K562 (cell line): ENCODE measurements around the gene SAMM50. TPM values are rescaled to one million over a fixed set of nuclear protein-coding genes. Genes with fewer than 3 reads are reported as not detected.

Experiments
- CBX2 ChIP-seq: fragments of 200-600 bp; sonication (generic); IDR thresholded peaks from one replicate; pipeline ENCODE4 v1.6.1; 2012; ENCODE audit warnings: mild to moderate bottlenecking, low read length, inconsistent platforms; ENCODE audit not compliant: insufficient read depth, poor library complexity, severe bottlenecking
- DPF2 ChIP-seq: fragments of 450-650 bp; IDR thresholded peaks from 2 replicates; pipeline ENCODE4 v1.6.1; 2016
- FIP1L1 ChIP-seq: fragments of 200-400 bp; formaldehyde crosslinking; IDR thresholded peaks from 2 replicates; pipeline ENCODE4 v1.6.1; 2018; ENCODE audit warnings: mild to moderate bottlenecking, low read depth, low read length; ENCODE audit not compliant: poor library complexity, severe bottlenecking
- NR2C2 ChIP-seq, 2 experiments: fragments of 200-800 bp in 1 of 2; sonication (Bioruptor generic) in 1 of 2; sonication (generic) in 1 of 2; formaldehyde crosslinking in 1 of 2; IDR thresholded peaks; 2 replicates each; pipeline versions ENCODE4 v1.6.1 to v1.8.0; 2016 to 2022; ENCODE audit warnings: mild to moderate bottlenecking in 1 of 2, missing compliant biosample characterization in 1 of 2, missing genetic modification characterization in 1 of 2, missing genetic modification reagents in 1 of 2
- PHF8 ChIP-seq: fragments of 200-600 bp; sonication (generic); IDR thresholded peaks from 2 replicates; pipeline ENCODE4 v1.6.1; 2012; ENCODE audit warnings: mixed run types, mild to moderate bottlenecking, inconsistent platforms, low read length, moderate library complexity, borderline replicate concordance
- PTBP1 ChIP-seq: fragments of 200-400 bp; formaldehyde crosslinking; IDR thresholded peaks from 2 replicates; pipeline ENCODE4 v1.6.1; 2017; ENCODE audit warnings: low read depth, low read length
- SAFB ChIP-seq: fragments of 200-400 bp; formaldehyde crosslinking; IDR thresholded peaks from 2 replicates; pipeline ENCODE4 v1.6.1; 2017; ENCODE audit warnings: low read depth, low read length, borderline replicate concordance
- ZNF586 ChIP-seq: fragments of 450-650 bp; formaldehyde crosslinking; conservative IDR thresholded peaks from 2 replicates; pipeline ENCODE4 v1.4.0; 2020; ENCODE audit warnings: mild to moderate bottlenecking, moderate library complexity
- ZSCAN29 ChIP-seq: fragments of 450-650 bp; IDR thresholded peaks from 2 replicates; pipeline ENCODE4 v1.6.1; 2017
- polyA plus RNA-seq, 8 experiments: library from polyadenylated mRNA; depleted of rRNA in 4 of 8; stranded (reverse) in 5 of 8; unstranded in 3 of 8; fragments of >200 nt; fragmentation: Nextera tagmentation in 2 of 8; fragmentation: Illumina TruSeq in 1 of 8; extraction: Ambion mirVana in 2 of 8; extraction: Trizol in 1 of 8; gene quantifications; 2 replicates each; pipeline versions ENCODE4 v1.2.1 to v1.2.3, GENCODE V29; 2011 to 2014; ENCODE audit warnings: inconsistent platforms in 1 of 8, missing spikeins in 1 of 8
- total RNA-seq, 7 experiments: library from RNA; depleted of rRNA in 6 of 7; stranded (reverse); fragments of >200 nt in 6 of 7; fragmentation: Illumina TruSeq in 2 of 7; extraction: Trizol in 2 of 7; gene quantifications; 2 replicates each; pipeline versions ENCODE4 v1.2.1 to v1.2.3, GENCODE V29; 2011 to 2021; ENCODE audit warnings: low replicate concordance in 1 of 7
- TF ChIP-seq, protein P1 (sequence below): sonication (generic); formaldehyde crosslinking; IDR thresholded peaks from 2 replicates; pipeline ENCODE4 v1.4.0; 2020; ENCODE audit warnings: mild to moderate bottlenecking, missing genetic modification reagents
- TF ChIP-seq, protein P2 (sequence below): IDR thresholded peaks from 3 replicates; pipeline ENCODE4 v1.6.1; 2011; ENCODE audit warnings: borderline replicate concordance, mild to moderate bottlenecking; ENCODE audit not compliant: insufficient read length, insufficient read depth
- TF ChIP-seq, protein P3 (sequence below): sonication (generic); formaldehyde crosslinking; IDR thresholded peaks from 2 replicates; pipeline ENCODE4 v1.8.0; 2023; ENCODE audit warnings: mild to moderate bottlenecking, missing genetic modification reagents
- TF ChIP-seq, protein P4 (sequence below): sonication (generic); formaldehyde crosslinking; IDR thresholded peaks from 2 replicates; pipeline ENCODE4 v1.8.0; 2023; ENCODE audit warnings: mild to moderate bottlenecking, missing genetic modification reagents
- TF ChIP-seq, protein P5 (sequence below): conservative IDR thresholded peaks from 2 replicates; pipeline ENCODE4 v1.6.1; 2011; ENCODE audit warnings: low read depth, mild to moderate bottlenecking, low read length; ENCODE audit not compliant: control insufficient read depth

SAMM50 gene
- total and polyA plus RNA-seq, 9 of the 15 experiments (the other 6 are each of a cell fraction or from before 2014, with no cell fraction given) = 14.6 to 49.3 (median 38.1) TPM

DNA sequence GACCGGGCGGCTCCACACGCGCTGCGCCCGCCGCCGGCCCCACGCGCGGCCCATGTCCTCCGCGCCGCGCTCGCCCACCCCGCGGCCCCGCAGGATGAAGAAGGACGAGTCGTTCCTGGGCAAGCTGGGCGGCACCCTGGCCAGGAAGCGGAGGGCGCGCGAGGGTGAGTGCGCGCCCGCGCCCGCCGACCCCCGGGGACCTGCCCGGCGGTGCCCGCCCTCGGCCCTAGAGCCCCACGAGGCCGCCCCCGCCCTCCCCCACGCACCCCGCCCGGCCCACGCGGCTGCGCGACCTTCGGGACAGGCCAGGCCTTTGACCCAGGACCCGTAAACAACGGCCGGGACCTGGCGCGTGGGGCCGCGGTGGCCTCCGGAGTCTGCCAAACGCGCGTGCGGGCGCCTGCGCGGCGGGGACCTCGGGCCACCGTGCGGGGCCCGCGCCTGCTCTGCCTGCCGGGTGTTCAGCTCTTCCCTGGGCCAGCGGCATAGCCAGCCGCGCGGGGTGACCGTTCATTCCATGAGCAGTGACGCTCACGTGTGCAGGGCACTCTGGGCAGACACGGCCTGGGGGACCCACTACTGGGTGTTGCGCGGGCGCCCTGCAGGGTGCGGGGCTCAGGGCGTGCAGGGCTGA lies 69.2 kb downstream of the SAMM50 start, which contains the start of gene PARVB (continued):
- TF ChIP-seq, protein P1, sequence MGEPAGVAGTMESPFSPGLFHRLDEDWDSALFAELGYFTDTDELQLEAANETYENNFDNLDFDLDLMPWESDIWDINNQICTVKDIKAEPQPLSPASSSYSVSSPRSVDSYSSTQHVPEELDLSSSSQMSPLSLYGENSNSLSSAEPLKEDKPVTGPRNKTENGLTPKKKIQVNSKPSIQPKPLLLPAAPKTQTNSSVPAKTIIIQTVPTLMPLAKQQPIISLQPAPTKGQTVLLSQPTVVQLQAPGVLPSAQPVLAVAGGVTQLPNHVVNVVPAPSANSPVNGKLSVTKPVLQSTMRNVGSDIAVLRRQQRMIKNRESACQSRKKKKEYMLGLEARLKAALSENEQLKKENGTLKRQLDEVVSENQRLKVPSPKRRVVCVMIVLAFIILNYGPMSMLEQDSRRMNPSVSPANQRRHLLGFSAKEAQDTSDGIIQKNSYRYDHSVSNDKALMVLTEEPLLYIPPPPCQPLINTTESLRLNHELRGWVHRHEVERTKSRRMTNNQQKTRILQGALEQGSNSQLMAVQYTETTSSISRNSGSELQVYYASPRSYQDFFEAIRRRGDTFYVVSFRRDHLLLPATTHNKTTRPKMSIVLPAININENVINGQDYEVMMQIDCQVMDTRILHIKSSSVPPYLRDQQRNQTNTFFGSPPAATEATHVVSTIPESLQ (CRISPR knock-in tag) = no peak
- TF ChIP-seq ZNF586 (CRISPR knock-in tag) (no peak), PHF8 (peak; percentile 61; the same call in 1 of the 2 replicates), NR2C2 (CRISPR knock-in tag; IDR thresholded peaks at IDR 0.05) (no peak), NR2C2 (tag; IDR thresholded peaks at IDR 0.05) (peak; percentile 45; the same call in 1 of the 2 replicates), DPF2 (no peak), FIP1L1 (no peak), ZSCAN29 (no peak), PTBP1 (no peak), SAFB (peak; percentile 65; the same call in 1 of the 2 replicates), CBX2 (no peak)
- TF ChIP-seq, protein P2, sequence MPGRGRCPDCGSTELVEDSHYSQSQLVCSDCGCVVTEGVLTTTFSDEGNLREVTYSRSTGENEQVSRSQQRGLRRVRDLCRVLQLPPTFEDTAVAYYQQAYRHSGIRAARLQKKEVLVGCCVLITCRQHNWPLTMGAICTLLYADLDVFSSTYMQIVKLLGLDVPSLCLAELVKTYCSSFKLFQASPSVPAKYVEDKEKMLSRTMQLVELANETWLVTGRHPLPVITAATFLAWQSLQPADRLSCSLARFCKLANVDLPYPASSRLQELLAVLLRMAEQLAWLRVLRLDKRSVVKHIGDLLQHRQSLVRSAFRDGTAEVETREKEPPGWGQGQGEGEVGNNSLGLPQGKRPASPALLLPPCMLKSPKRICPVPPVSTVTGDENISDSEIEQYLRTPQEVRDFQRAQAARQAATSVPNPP = no peak
- TF ChIP-seq, protein P3, sequence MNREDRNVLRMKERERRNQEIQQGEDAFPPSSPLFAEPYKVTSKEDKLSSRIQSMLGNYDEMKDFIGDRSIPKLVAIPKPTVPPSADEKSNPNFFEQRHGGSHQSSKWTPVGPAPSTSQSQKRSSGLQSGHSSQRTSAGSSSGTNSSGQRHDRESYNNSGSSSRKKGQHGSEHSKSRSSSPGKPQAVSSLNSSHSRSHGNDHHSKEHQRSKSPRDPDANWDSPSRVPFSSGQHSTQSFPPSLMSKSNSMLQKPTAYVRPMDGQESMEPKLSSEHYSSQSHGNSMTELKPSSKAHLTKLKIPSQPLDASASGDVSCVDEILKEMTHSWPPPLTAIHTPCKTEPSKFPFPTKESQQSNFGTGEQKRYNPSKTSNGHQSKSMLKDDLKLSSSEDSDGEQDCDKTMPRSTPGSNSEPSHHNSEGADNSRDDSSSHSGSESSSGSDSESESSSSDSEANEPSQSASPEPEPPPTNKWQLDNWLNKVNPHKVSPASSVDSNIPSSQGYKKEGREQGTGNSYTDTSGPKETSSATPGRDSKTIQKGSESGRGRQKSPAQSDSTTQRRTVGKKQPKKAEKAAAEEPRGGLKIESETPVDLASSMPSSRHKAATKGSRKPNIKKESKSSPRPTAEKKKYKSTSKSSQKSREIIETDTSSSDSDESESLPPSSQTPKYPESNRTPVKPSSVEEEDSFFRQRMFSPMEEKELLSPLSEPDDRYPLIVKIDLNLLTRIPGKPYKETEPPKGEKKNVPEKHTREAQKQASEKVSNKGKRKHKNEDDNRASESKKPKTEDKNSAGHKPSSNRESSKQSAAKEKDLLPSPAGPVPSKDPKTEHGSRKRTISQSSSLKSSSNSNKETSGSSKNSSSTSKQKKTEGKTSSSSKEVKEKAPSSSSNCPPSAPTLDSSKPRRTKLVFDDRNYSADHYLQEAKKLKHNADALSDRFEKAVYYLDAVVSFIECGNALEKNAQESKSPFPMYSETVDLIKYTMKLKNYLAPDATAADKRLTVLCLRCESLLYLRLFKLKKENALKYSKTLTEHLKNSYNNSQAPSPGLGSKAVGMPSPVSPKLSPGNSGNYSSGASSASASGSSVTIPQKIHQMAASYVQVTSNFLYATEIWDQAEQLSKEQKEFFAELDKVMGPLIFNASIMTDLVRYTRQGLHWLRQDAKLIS (CRISPR knock-in tag) = no peak
- TF ChIP-seq, protein P4, sequence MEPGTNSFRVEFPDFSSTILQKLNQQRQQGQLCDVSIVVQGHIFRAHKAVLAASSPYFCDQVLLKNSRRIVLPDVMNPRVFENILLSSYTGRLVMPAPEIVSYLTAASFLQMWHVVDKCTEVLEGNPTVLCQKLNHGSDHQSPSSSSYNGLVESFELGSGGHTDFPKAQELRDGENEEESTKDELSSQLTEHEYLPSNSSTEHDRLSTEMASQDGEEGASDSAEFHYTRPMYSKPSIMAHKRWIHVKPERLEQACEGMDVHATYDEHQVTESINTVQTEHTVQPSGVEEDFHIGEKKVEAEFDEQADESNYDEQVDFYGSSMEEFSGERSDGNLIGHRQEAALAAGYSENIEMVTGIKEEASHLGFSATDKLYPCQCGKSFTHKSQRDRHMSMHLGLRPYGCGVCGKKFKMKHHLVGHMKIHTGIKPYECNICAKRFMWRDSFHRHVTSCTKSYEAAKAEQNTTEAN = no peak
- TF ChIP-seq, protein P5, sequence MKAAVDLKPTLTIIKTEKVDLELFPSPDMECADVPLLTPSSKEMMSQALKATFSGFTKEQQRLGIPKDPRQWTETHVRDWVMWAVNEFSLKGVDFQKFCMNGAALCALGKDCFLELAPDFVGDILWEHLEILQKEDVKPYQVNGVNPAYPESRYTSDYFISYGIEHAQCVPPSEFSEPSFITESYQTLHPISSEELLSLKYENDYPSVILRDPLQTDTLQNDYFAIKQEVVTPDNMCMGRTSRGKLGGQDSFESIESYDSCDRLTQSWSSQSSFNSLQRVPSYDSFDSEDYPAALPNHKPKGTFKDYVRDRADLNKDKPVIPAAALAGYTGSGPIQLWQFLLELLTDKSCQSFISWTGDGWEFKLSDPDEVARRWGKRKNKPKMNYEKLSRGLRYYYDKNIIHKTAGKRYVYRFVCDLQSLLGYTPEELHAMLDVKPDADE = 0 out of 2 replicates have a peak, but pooled peaks have one; percentile 23
